ENCODE results near the gene MAP4. TPM values are rescaled to one million over a fixed set of nuclear protein-coding genes. Genes with fewer than 3 reads are reported as not detected.

MAP4 gene
- total RNA-seq, 2 experiments from 2014 or later: 95.2 to 96.7 TPM

- Mint-ChIP-seq H3K27me3 (no peaks in the 10 kb centered on the region), H3K9me3 (no peaks in the 10 kb centered on the region), H3K4me1 (peaks cover 16% of the 10 kb centered on the region), H3K36me3 (peaks cover 2% of the 10 kb centered on the region), H3K4me3 (peak within 1 kb of the TSS; percentile 98), H3K27ac (peak within 1 kb of the TSS; percentile 97)
- peak; percentile 90 for DNase-seq
Observed at GRCh38 chr3:47802734-47803479, 213.3 kb downstream of the MAP4 start, which contains the start of gene DHX30. Gene DHX30, plus strand, starts transcription at chr3:47803138. Its CDS starts 7,546 bp downstream, at chr3:47810684.

Other genes starting within 250 kb of the MAP4 start
- 100 to 1,000 TPM; 115 to 117 TPM for gene SMARCC1, start 234.5 kb downstream of the MAP4 start, total RNA-seq
- 100 to 1,000 TPM; 105 to 110 TPM for gene DHX30, start 213.3 kb downstream of the MAP4 start, total RNA-seq
- gene CDC25A, start 172.0 kb upstream of the MAP4 start, total RNA-seq: 10 to 100 TPM; 55.7 to 57.4 TPM
- gene CAMP, start 207.1 kb upstream of the MAP4 start, total RNA-seq: not detected
- 10 to 100 TPM; 21.7 to 22.8 TPM for gene ZNF589, start 224.7 kb upstream of the MAP4 start, total RNA-seq

All from activated naive CD8-positive, alpha-beta T cell treated with anti-CD3 and anti-CD28 coated beads for 36 hours (primary cell).